H9 (cell line): Measurements from ENCODE around the gene RAD17. TPM values are rescaled to one million over a fixed set of nuclear protein-coding genes. Genes with fewer than 3 reads are reported as not detected.

Experiments
- DNase-seq: peaks from one replicate; pipeline ENCODE4 v3.0.0-alpha.2; 2017
- H2AFZ ChIP-seq: one replicate; pipeline ENCODE4 v1.6.1; 2013; ENCODE audit warnings: mild to moderate bottlenecking, low read length, control low read depth, moderate library complexity
- H2AK5ac ChIP-seq: 2 replicates; pipeline ENCODE4 v1.6.1; 2013; ENCODE audit warnings: low read length, control low read depth, mixed read lengths; ENCODE audit not compliant: insufficient read length
- H2BK120ac ChIP-seq: one replicate; pipeline ENCODE4 v1.6.1; 2013; ENCODE audit warnings: low read depth, mild to moderate bottlenecking, low read length, control low read depth, inconsistent platforms; ENCODE audit not compliant: poor library complexity, severe bottlenecking
- H2BK12ac ChIP-seq: 2 replicates; pipeline ENCODE4 v1.6.1; 2013; ENCODE audit warnings: low read length, control low read depth, mixed read lengths, low read depth; ENCODE audit not compliant: insufficient read length
- H2BK15ac ChIP-seq: 2 replicates; pipeline ENCODE4 v1.6.1; 2013; ENCODE audit warnings: low read depth, low read length, control low read depth
- H2BK20ac ChIP-seq: one replicate; pipeline ENCODE4 v1.6.1; 2013; ENCODE audit warnings: low read depth, mild to moderate bottlenecking, low read length, control low read depth, inconsistent platforms; ENCODE audit not compliant: poor library complexity, severe bottlenecking
- H2BK5ac ChIP-seq: 2 replicates; pipeline ENCODE4 v1.6.1; 2013; ENCODE audit warnings: low read length, control low read depth, mixed read lengths; ENCODE audit not compliant: insufficient read length
- H3K14ac ChIP-seq: 2 replicates; pipeline ENCODE4 v1.6.1; 2013; ENCODE audit warnings: low read length, control low read depth; ENCODE audit not compliant: insufficient read depth
- H3K18ac ChIP-seq: 2 replicates; pipeline ENCODE4 v1.6.1; 2013; ENCODE audit warnings: low read depth, mild to moderate bottlenecking, mixed read lengths, low read length, control low read depth; ENCODE audit not compliant: insufficient read length
- H3K23ac ChIP-seq: 2 replicates; pipeline ENCODE4 v1.6.1; 2013; ENCODE audit warnings: low read length, control low read depth, mixed read lengths, low read depth; ENCODE audit not compliant: insufficient read length
- H3K23me2 ChIP-seq: 2 replicates; pipeline ENCODE4 v1.6.1; 2013; ENCODE audit warnings: low read depth, mild to moderate bottlenecking, mixed read lengths, low read length, control low read depth; ENCODE audit not compliant: insufficient read length, poor library complexity, severe bottlenecking
- H3K27ac ChIP-seq: 2 replicates; pipeline ENCODE4 v1.5.1; 2013; ENCODE audit warnings: low read length, control low read depth, mixed read lengths, low read depth; ENCODE audit not compliant: insufficient read length
- H3K27me3 ChIP-seq: 2 replicates; pipeline ENCODE4 v1.6.1; 2013; ENCODE audit warnings: low read length, control low read depth, inconsistent platforms; ENCODE audit not compliant: insufficient read depth
- H3K4ac ChIP-seq: 2 replicates; pipeline ENCODE4 v1.6.1; 2013; ENCODE audit warnings: low read depth, mild to moderate bottlenecking, control low read depth, inconsistent platforms, low read length, moderate library complexity
- H3K4me1 ChIP-seq: 2 replicates; pipeline ENCODE4 v1.6.1; 2013; ENCODE audit warnings: low read length, control low read depth, inconsistent platforms; ENCODE audit not compliant: insufficient read depth
- H3K4me2 ChIP-seq: 2 replicates; pipeline ENCODE4 v1.6.1; 2013; ENCODE audit warnings: low read length, control low read depth, mixed read lengths; ENCODE audit not compliant: insufficient read length, insufficient read depth
- H3K56ac ChIP-seq: 2 replicates; pipeline ENCODE4 v1.6.1; 2013; ENCODE audit warnings: low read depth, mild to moderate bottlenecking, mixed read lengths, low read length, control low read depth; ENCODE audit not compliant: insufficient read length
- H3K79me1 ChIP-seq: 2 replicates; pipeline ENCODE4 v1.6.1; 2013; ENCODE audit warnings: low read depth, mild to moderate bottlenecking, moderate library complexity, low read length, control low read depth, inconsistent platforms; ENCODE audit not compliant: insufficient read depth, poor library complexity, severe bottlenecking
- H3K79me2 ChIP-seq: 2 replicates; pipeline ENCODE4 v1.6.1; 2013; ENCODE audit warnings: low read length, control low read depth, inconsistent platforms; ENCODE audit not compliant: insufficient read depth
- H3K9ac ChIP-seq: 2 replicates; pipeline ENCODE4 v1.6.1; 2013; ENCODE audit warnings: low read length, control low read depth, mixed read lengths; ENCODE audit not compliant: insufficient read length; ENCODE audit errors: extremely low read depth
- H3K9me3 ChIP-seq: one replicate; pipeline ENCODE4 v1.6.1; 2013; ENCODE audit warnings: low read depth, low read length, inconsistent platforms; ENCODE audit not compliant: control insufficient read depth
- H3T11ph ChIP-seq: one replicate; pipeline ENCODE4 v1.6.1; 2013; ENCODE audit warnings: mild to moderate bottlenecking, low read length, control low read depth, inconsistent platforms
- H4K20me1 ChIP-seq: one replicate; pipeline ENCODE4 v1.6.1; 2013; ENCODE audit not compliant: control insufficient read depth, insufficient read length, insufficient read depth
- H4K5ac ChIP-seq: 2 replicates; pipeline ENCODE4 v1.6.1; 2013; ENCODE audit warnings: low read depth, mild to moderate bottlenecking, mixed read lengths, low read length, control low read depth; ENCODE audit not compliant: insufficient read length
- H4K8ac ChIP-seq: replicated peaks from 2 replicates; pipeline ENCODE4 v1.6.1; 2013; ENCODE audit warnings: low read length, control low read depth, mixed read lengths, low read depth; ENCODE audit not compliant: insufficient read length
- H4K91ac ChIP-seq: 2 replicates; pipeline ENCODE4 v1.6.1; 2013; ENCODE audit warnings: low read depth, mild to moderate bottlenecking, moderate library complexity, mixed read lengths, low read length, control low read depth; ENCODE audit not compliant: insufficient read length
- H3K27ac Mint-ChIP-seq, 3 experiments: 2 replicates in 2 of 3; 3 replicates in 1 of 3; pipeline ENCODE4 v1.8.0; 2020 to 2021; ENCODE audit warnings: mixed read lengths in 3 of 3, mild to moderate bottlenecking in 1 of 3, moderate library complexity in 1 of 3
- H3K27me3 Mint-ChIP-seq: 2 replicates; pipeline ENCODE4 v1.8.0; 2021; ENCODE audit warnings: low read depth, mild to moderate bottlenecking, moderate library complexity, mixed read lengths
- H3K36me3 Mint-ChIP-seq, 3 experiments: 2 replicates in 2 of 3; 3 replicates in 1 of 3; pipeline ENCODE4 v1.8.0; 2020 to 2021; ENCODE audit warnings: low read depth in 3 of 3, mixed read lengths in 3 of 3; ENCODE audit not compliant: insufficient read depth in 1 of 3
- H3K4me1 Mint-ChIP-seq, 2 experiments: 2 replicates each; pipeline ENCODE4 v1.8.0; 2020; ENCODE audit warnings: mixed read lengths in 2 of 2
- H3K4me3 Mint-ChIP-seq, 2 experiments: 2 replicates in 1 of 2; 3 replicates in 1 of 2; pipeline ENCODE4 v1.8.0; 2020 to 2021; ENCODE audit warnings: mild to moderate bottlenecking in 2 of 2, mixed read lengths in 2 of 2, moderate library complexity in 1 of 2
- H3K9me3 Mint-ChIP-seq, 2 experiments: 2 replicates in 1 of 2; 3 replicates in 1 of 2; pipeline ENCODE4 v1.8.0; 2020; ENCODE audit warnings: mild to moderate bottlenecking in 2 of 2, mixed read lengths in 2 of 2, moderate library complexity in 1 of 2
- total RNA-seq: library from RNA; stranded (reverse); gene quantifications from 2 replicates; pipeline ENCODE4 v1.2.1, GENCODE V29; 2021
- TF ChIP-seq, protein P1 (sequence below): fragments of 200-600 bp; sonication (generic); conservative IDR thresholded peaks from 3 replicates; pipeline ENCODE4 v1.8.0; 2021; ENCODE audit warnings: antibody characterized with exemption, mild to moderate bottlenecking

Gene RAD17
- total RNA-seq, 1 experiment from 2014 or later, result 31.9 TPM

DNA sequence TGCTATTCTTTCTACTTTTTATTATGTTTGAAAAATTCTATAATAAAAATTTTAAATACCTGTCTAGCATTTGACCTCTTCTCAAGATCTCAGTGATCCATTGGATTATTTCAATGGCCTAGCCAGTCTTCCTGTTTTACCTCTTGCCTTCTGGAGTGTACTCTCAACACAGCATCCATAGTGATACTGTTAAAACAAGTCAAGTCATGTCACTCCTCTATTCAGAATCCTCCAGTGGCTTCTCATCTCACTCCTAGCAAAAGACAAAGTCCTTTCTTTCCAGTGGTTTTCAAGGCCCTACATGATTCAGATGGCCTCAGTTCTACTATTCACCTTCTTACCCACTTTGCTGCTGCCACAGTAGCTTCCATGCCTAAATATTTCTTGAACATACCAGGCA is 47.1 kb downstream of the RAD17 start:
- peaks cover 21 to 40% (median 33%) of the 10 kb centered on the region in 3 experiments for H3K36me3 Mint-ChIP-seq
- H3K27ac Mint-ChIP-seq, result no peak overlapping the region
- H3K9ac ChIP-seq, result no peak overlapping the region
- H3K79me2 ChIP-seq, result no peaks in the 10 kb centered on the region
- no peak overlapping the region for H3K18ac ChIP-seq
- no peak overlapping the region for H2AFZ ChIP-seq
- no peak overlapping the region for H2BK20ac ChIP-seq
- TF ChIP-seq, protein P1, sequence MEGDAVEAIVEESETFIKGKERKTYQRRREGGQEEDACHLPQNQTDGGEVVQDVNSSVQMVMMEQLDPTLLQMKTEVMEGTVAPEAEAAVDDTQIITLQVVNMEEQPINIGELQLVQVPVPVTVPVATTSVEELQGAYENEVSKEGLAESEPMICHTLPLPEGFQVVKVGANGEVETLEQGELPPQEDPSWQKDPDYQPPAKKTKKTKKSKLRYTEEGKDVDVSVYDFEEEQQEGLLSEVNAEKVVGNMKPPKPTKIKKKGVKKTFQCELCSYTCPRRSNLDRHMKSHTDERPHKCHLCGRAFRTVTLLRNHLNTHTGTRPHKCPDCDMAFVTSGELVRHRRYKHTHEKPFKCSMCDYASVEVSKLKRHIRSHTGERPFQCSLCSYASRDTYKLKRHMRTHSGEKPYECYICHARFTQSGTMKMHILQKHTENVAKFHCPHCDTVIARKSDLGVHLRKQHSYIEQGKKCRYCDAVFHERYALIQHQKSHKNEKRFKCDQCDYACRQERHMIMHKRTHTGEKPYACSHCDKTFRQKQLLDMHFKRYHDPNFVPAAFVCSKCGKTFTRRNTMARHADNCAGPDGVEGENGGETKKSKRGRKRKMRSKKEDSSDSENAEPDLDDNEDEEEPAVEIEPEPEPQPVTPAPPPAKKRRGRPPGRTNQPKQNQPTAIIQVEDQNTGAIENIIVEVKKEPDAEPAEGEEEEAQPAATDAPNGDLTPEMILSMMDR, result no peak
- peaks cover 2% of the 10 kb centered on the region; the same call in 1 of the 2 replicates for H3K4me1 ChIP-seq
- H2BK15ac ChIP-seq, result no peak overlapping the region
- no peak overlapping the region for H3K56ac ChIP-seq
- no peak overlapping the region for H3K23ac ChIP-seq
- no peak overlapping the region for H4K91ac ChIP-seq
- no peaks in the 10 kb centered on the region for H3K79me1 ChIP-seq
- H4K20me1 ChIP-seq, result no peaks in the 10 kb centered on the region
- H3K27me3 ChIP-seq, result no peaks in the 10 kb centered on the region
- no peak for DNase-seq
- no peak overlapping the region for H3K4ac ChIP-seq
- H4K5ac ChIP-seq, result no peak overlapping the region
- peak overlapping the region; percentile 69 for H3K4me2 ChIP-seq
- H3K4me1 Mint-ChIP-seq, result peaks cover 17 to 21% of the 10 kb centered on the region in 2 experiments
- H2BK5ac ChIP-seq, result no peak overlapping the region
- H3K27me3 Mint-ChIP-seq, result no peaks in the 10 kb centered on the region
- no peak overlapping the region for H4K8ac ChIP-seq
- no peak overlapping the region for H2BK120ac ChIP-seq
- H2BK12ac ChIP-seq, result no peak overlapping the region
- peak overlapping the region; percentile 5 to 13; a peak in 3 of 5 replicates for H3K4me3 Mint-ChIP-seq
- peaks cover 3% of the 10 kb centered on the region for H3K23me2 ChIP-seq
- no peaks in the 10 kb centered on the region for H3K9me3 ChIP-seq
- no peak overlapping the region for H2AK5ac ChIP-seq
- no peak overlapping the region for H3K14ac ChIP-seq
- H3T11ph ChIP-seq, result no peak overlapping the region
- no peak overlapping the region for H3K27ac ChIP-seq
- H3K9me3 Mint-ChIP-seq, result no peaks in the 10 kb centered on the region
